GM04504 (cell line): Measurements from ENCODE around the gene EML1.
A peak's percentile ranks its signal among the peaks of the same experiment; 100 is the strongest.

Experiments
- DNase-seq: peaks from one replicate; pipeline ENCODE4 v3.0.0-alpha.2; 2012; ENCODE audit warnings: low read depth

EML1 gene

GRCh38 chr14:99805757-99806439 lies 12.7 kb downstream of the EML1 start:
- no peak for DNase-seq

- no peak for DNase-seq
These were observed 13.6 kb downstream of the EML1 start for GRCh38 chr14:99806836-99807235.

GRCh38 chr14:99807413-99808153 lies 14.4 kb downstream of the EML1 start:
- DNase-seq = no peak

GRCh38 chr14:99808154-99808505 lies 14.9 kb downstream of the EML1 start:
- DNase-seq = no peak

- no peak for DNase-seq
These were observed 15.3 kb downstream of the EML1 start for GRCh38 chr14:99808515-99808914.

GRCh38 chr14:99809360-99809759 lies 16.1 kb downstream of the EML1 start:
- DNase-seq = peak; percentile 95

GRCh38 chr14:99809859-99810558 lies 16.8 kb downstream of the EML1 start:
- no peak for DNase-seq

- no peak for DNase-seq
These were observed 17.3 kb downstream of the EML1 start for GRCh38 chr14:99810559-99810874.

GRCh38 chr14:99812096-99812750 lies 19.0 kb downstream of the EML1 start:
- DNase-seq = no peak

GRCh38 chr14:99812892-99813291 lies 19.7 kb downstream of the EML1 start:
- no peak for DNase-seq

- DNase-seq = no peak
These were observed 22.5 kb downstream of the EML1 start for GRCh38 chr14:99815696-99816095.

- no peak for DNase-seq
These were observed 23.0 kb downstream of the EML1 start for GRCh38 chr14:99816217-99816616.

GRCh38 chr14:99816642-99817041 lies 23.4 kb downstream of the EML1 start:
- no peak for DNase-seq

- no peak for DNase-seq
These were observed 24.1 kb downstream of the EML1 start for GRCh38 chr14:99817331-99817730.

- DNase-seq = no peak
These were observed 25.4 kb downstream of the EML1 start for GRCh38 chr14:99818503-99819036.

- DNase-seq = no peak
These were observed 26.3 kb downstream of the EML1 start for GRCh38 chr14:99819514-99819913.

GRCh38 chr14:99820702-99821331 lies 27.6 kb downstream of the EML1 start:
- DNase-seq = no peak

GRCh38 chr14:99821519-99822508 lies 28.6 kb downstream of the EML1 start:
- peak; percentile 68 for DNase-seq

- DNase-seq = no peak
These were observed 29.7 kb downstream of the EML1 start for GRCh38 chr14:99822800-99823455.

- no peak for DNase-seq
These were observed 31.6 kb downstream of the EML1 start for GRCh38 chr14:99824776-99825175.
